Loucy (cell line): ENCODE measurements around the gene CLDN8.

ENCODE experiments used
- H2AFZ ChIP-seq: fragments of 200-600 bp; sonication (generic); 2 replicates; pipeline ENCODE4 v1.6.0; 2016; ENCODE audit warnings: antibody characterized with exemption, mild to moderate bottlenecking, low read length, moderate library complexity
- H3F3A ChIP-seq: fragments of 200-600 bp; 2 replicates; pipeline ENCODE4 v1.6.0; 2016; ENCODE audit warnings: antibody characterized with exemption, low read depth, mild to moderate bottlenecking
- H3K27me3 ChIP-seq: fragments of 200-600 bp; sonication (generic); 2 replicates; pipeline ENCODE4 v1.6.1; 2014; ENCODE audit warnings: low read length, mild to moderate bottlenecking; ENCODE audit not compliant: insufficient read depth, poor library complexity, severe bottlenecking
- H3K36me3 ChIP-seq: fragments of 200-600 bp; sonication (generic); 2 replicates; pipeline ENCODE4 v1.6.1; 2016; ENCODE audit warnings: low read length; ENCODE audit not compliant: insufficient read depth
- H3K4me1 ChIP-seq: fragments of 200-600 bp; sonication (generic); 2 replicates; pipeline ENCODE4 v1.5.1; 2014; ENCODE audit warnings: low read length, mild to moderate bottlenecking; ENCODE audit not compliant: insufficient read depth, poor library complexity, severe bottlenecking
- H3K4me2 ChIP-seq: fragments of 200-600 bp; sonication (generic); 2 replicates; pipeline ENCODE4 v1.6.0; 2014; ENCODE audit warnings: antibody characterized with exemption, low read length, low read depth, mild to moderate bottlenecking; ENCODE audit not compliant: poor library complexity, severe bottlenecking
- H3K4me3 ChIP-seq: fragments of 200-600 bp; sonication (generic); 2 replicates; pipeline ENCODE4 v1.5.1; 2014; ENCODE audit warnings: low read length, mild to moderate bottlenecking, mixed read lengths; ENCODE audit not compliant: poor library complexity, severe bottlenecking
- H3K79me2 ChIP-seq: fragments of 200-600 bp; sonication (generic); 2 replicates; pipeline ENCODE4 v1.6.1; 2014; ENCODE audit warnings: low read length; ENCODE audit not compliant: insufficient read depth
- H3K9ac ChIP-seq: fragments of 200-600 bp; sonication (generic); 2 replicates; pipeline ENCODE4 v1.6.0; 2014; ENCODE audit warnings: mild to moderate bottlenecking, low read depth, low read length, moderate library complexity; ENCODE audit not compliant: poor library complexity, severe bottlenecking
- H3K9me2 ChIP-seq: fragments of 200-600 bp; sonication (generic); replicated peaks from 2 replicates; pipeline ENCODE4 v1.6.1; 2016; ENCODE audit warnings: low read depth, low read length, mixed read lengths
- H3K9me3 ChIP-seq: fragments of 200-600 bp; sonication (generic); 2 replicates; pipeline ENCODE4 v1.6.1; 2014; ENCODE audit warnings: mild to moderate bottlenecking, antibody characterized with exemption, low read length, low read depth; ENCODE audit not compliant: insufficient read depth
- H4K20me1 ChIP-seq: fragments of 200-600 bp; sonication (generic); 2 replicates; pipeline ENCODE4 v1.6.0; 2014; ENCODE audit warnings: antibody characterized with exemption, low read length, mild to moderate bottlenecking; ENCODE audit not compliant: insufficient read depth, poor library complexity, severe bottlenecking
- CTCF ChIP-seq: fragments of 200-600 bp; sonication (generic); conservative IDR thresholded peaks from 2 replicates; pipeline ENCODE4 v1.5.1; 2014; ENCODE audit warnings: mild to moderate bottlenecking, antibody characterized with exemption, low read length
- EZH2phosphoT487 ChIP-seq: fragments of 200-600 bp; IDR thresholded peaks from 2 replicates; pipeline ENCODE4 v1.6.1; 2018; ENCODE audit warnings: antibody characterized with exemption, mild to moderate bottlenecking, moderate library complexity, borderline replicate concordance

CLDN8 gene

GRCh38 chr21:30227633-30228404, 11.9 kb upstream of the CLDN8 start:
- no peaks in the 10 kb centered on the region for H3K4me1 ChIP-seq
- no peaks in the 10 kb centered on the region for H3K27me3 ChIP-seq
- no peaks in the 10 kb centered on the region for H4K20me1 ChIP-seq
- H3K9ac ChIP-seq = no peak overlapping the region
- H3K79me2 ChIP-seq = no peaks in the 10 kb centered on the region
- H3K4me2 ChIP-seq = no peak overlapping the region
- no peaks in the 10 kb centered on the region for H3F3A ChIP-seq
- H2AFZ ChIP-seq = no peak overlapping the region
- TF ChIP-seq CTCF (no peak), EZH2phosphoT487 (no peak)
- H3K9me3 ChIP-seq = peaks cover 8% of the 10 kb centered on the region; the same call in 1 of the 2 replicates
- H3K4me3 ChIP-seq = no peak overlapping the region
- no peaks in the 10 kb centered on the region for H3K36me3 ChIP-seq
- no peaks in the 10 kb centered on the region for H3K9me2 ChIP-seq

- TF ChIP-seq CTCF = no peak
- TF ChIP-seq EZH2phosphoT487 = no peak
- peaks cover 4% of the 10 kb centered on the region; the same call in 1 of the 2 replicates for H3K9me3 ChIP-seq
- H3K4me2 ChIP-seq = no peak overlapping the region
Observed at GRCh38 chr21:30227128-30227527, 11.2 kb upstream of the CLDN8 start.

GRCh38 chr21:30223596-30223995, 7.7 kb upstream of the CLDN8 start:
- Histone ChIP-seq H3K79me2 (no peaks in the 10 kb centered on the region), H3K4me2 (no peak overlapping the region), H3K36me3 (no peaks in the 10 kb centered on the region), H3K9ac (no peak overlapping the region), H2AFZ (no peak overlapping the region), H4K20me1 (no peaks in the 10 kb centered on the region), H3F3A (no peaks in the 10 kb centered on the region), H3K27me3 (no peaks in the 10 kb centered on the region), H3K4me3 (no peak overlapping the region), H3K9me2 (no peaks in the 10 kb centered on the region), H3K9me3 (no peaks in the 10 kb centered on the region), H3K4me1 (no peaks in the 10 kb centered on the region)
- TF ChIP-seq CTCF (no peak), EZH2phosphoT487 (no peak)

More at GRCh38 chr21:30227128-30227527, 11.2 kb upstream of the CLDN8 start:
- H2AFZ ChIP-seq = no peak overlapping the region
- H3K4me3 ChIP-seq = no peak overlapping the region
- H3K79me2 ChIP-seq = no peaks in the 10 kb centered on the region
- H3F3A ChIP-seq = no peaks in the 10 kb centered on the region
- no peaks in the 10 kb centered on the region for H3K36me3 ChIP-seq
- no peak overlapping the region for H3K9ac ChIP-seq
- H3K9me2 ChIP-seq = no peaks in the 10 kb centered on the region
- no peaks in the 10 kb centered on the region for H4K20me1 ChIP-seq
- no peaks in the 10 kb centered on the region for H3K4me1 ChIP-seq
- H3K27me3 ChIP-seq = no peaks in the 10 kb centered on the region
